ENCODE results near the gene EIF2B5.

GRCh38 chr3:184164648-184165330 lies 29.6 kb downstream of the EIF2B5 start:
- TF ChIP-seq POLR2AphosphoS5 (IDR thresholded peaks at IDR 0.05; ENCODE audit: low read depth, low read length), result no peak
- TF ChIP-seq POLR2A (IDR thresholded peaks at IDR 0.05; ENCODE audit: low read depth, low read length), result no peak
